CD4-positive, alpha-beta T cell (primary cell): ENCODE measurements around the gene AKAP9. TPM values are rescaled to one million over a fixed set of nuclear protein-coding genes. Genes with fewer than 3 reads are reported as not detected.
"Not testable (repeated sequence)": the region's sequence is repeated elsewhere in the genome, so short reads cannot be mapped to it uniquely, and the experiment has no call there.

Source experiments
- ATAC-seq: fragments of 200-7000 bp; cut with Tn5 transposase; one replicate; pipeline ENCODE4 v1.10.0; 2022; ENCODE audit warnings: mild to moderate bottlenecking; ENCODE audit not compliant: poor library complexity
- CTCF ChIA-PET: fragments of 350-600 bp; sonication (Branson Sonifier 250); formaldehyde crosslinking; loops from one replicate; lab custom pipeline; 2021; ENCODE audit warnings: antibody characterized with exemption, inconsistent platforms; lab: Charles Lee
- POLR2A ChIA-PET: fragments of 350-600 bp; sonication (Branson Sonifier 250); formaldehyde crosslinking; loops from one replicate; lab custom pipeline; 2021; ENCODE audit warnings: antibody characterized with exemption, inconsistent platforms; lab: Charles Lee
- DNase-seq, 14 experiments: peaks; one replicate each; pipeline ENCODE4 v3.0.0-alpha.2; 2013 to 2020; ENCODE audit warnings: mixed read lengths in 2 of 14
- H3K27ac ChIP-seq, 2 donors: one replicate each; pipeline versions ENCODE4 v1.5.1 to v1.7.0; 2013; ENCODE audit warnings: low read length in 2 of 2, low read depth in 1 of 2, mild to moderate bottlenecking in 1 of 2
- H3K27me3 ChIP-seq, 2 experiments: 1 replicate in 1 of 2; 2 replicates in 1 of 2; pipeline versions ENCODE4 v1.6.1 to v1.7.0; 2013; ENCODE audit warnings: low read length in 2 of 2, control low read depth in 1 of 2, mild to moderate bottlenecking in 1 of 2, moderate library complexity in 1 of 2; ENCODE audit not compliant: insufficient read depth in 2 of 2, control insufficient read depth in 1 of 2
- H3K36me3 ChIP-seq: one replicate; pipeline ENCODE4 v1.6.1; 2013; ENCODE audit warnings: low read length, control low read depth; ENCODE audit not compliant: insufficient read depth
- H3K4me1 ChIP-seq: one replicate; pipeline ENCODE4 v1.6.1; 2013; ENCODE audit warnings: low read length, control low read depth; ENCODE audit not compliant: insufficient read depth
- H3K4me3 ChIP-seq: one replicate; pipeline ENCODE4 v1.5.1; 2013; ENCODE audit warnings: mild to moderate bottlenecking, low read length, moderate library complexity
- H3K9me3 ChIP-seq, 2 experiments: 1 replicate in 1 of 2; 2 replicates in 1 of 2; pipeline versions ENCODE4 v1.6.1 to v1.7.0; 2013; ENCODE audit warnings: low read length in 2 of 2, mild to moderate bottlenecking in 2 of 2, control low read depth in 1 of 2, moderate library complexity in 1 of 2; ENCODE audit not compliant: control insufficient read depth in 1 of 2, insufficient read depth in 1 of 2
- H3K27ac Mint-ChIP-seq: one replicate; pipeline ENCODE4 v1.8.0; 2020; ENCODE audit warnings: mixed read lengths
- H3K27me3 Mint-ChIP-seq: one replicate; pipeline ENCODE4 v1.8.0; 2021; ENCODE audit warnings: mixed read lengths
- H3K36me3 Mint-ChIP-seq: one replicate; pipeline ENCODE4 v1.8.0; 2021; ENCODE audit warnings: low read depth, mixed read lengths
- H3K4me1 Mint-ChIP-seq: one replicate; pipeline ENCODE4 v1.8.0; 2021; ENCODE audit warnings: low read depth, mixed read lengths
- H3K4me3 Mint-ChIP-seq: one replicate; pipeline ENCODE4 v1.8.0; 2020; ENCODE audit warnings: mild to moderate bottlenecking, mixed read lengths
- H3K9me3 Mint-ChIP-seq: one replicate; pipeline ENCODE4 v1.8.0; 2020; ENCODE audit warnings: mixed read lengths
- intact Hi-C, 2 experiments: fragments of 100-400 bp; cut with DNase I in 1 of 2; cut with micrococcal nuclease in 1 of 2; formaldehyde crosslinking; loops; one replicate each; pipeline versions ENCODE4 v1.15.1 to v1.9.0; 2023 to 2025; cut with DNase I, micrococcal nuclease
- total RNA-seq, 174 experiments: library from RNA in 2 of 174; stranded (reverse) in 2 of 174; gene quantifications; one replicate each; pipeline ENCODE4 v1.2.3 and lab custom pipeline; 2021 to 2026
- TF ChIP-seq, protein P1 (sequence below): fragments of 200-600 bp; IDR thresholded peaks from one replicate; pipeline ENCODE4 v1.8.0; 2022; ENCODE audit warnings: antibody characterized with exemption, mild to moderate bottlenecking

Gene AKAP9
- total RNA-seq, 2 experiments from 2014 or later, result 62.5 to 64.8 TPM

DNA sequence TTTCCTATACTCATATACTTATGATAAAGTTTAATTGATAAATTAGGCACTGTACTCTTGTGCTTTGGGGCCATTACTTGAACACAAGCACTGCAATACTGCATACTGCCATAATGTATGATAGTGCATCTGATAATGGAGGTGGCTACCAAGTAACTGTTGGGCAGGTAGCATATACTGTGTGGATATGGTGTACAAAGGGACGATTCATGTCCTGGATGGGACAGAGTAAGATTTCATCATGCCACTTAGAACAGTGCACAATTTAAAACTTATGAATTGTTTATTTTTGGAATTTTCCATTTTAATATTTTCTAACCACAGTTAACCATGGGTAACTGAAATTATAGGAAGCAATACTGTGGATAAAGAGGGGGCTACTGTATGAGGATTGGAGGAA lies 38.9 kb downstream of the AKAP9 start:
- peaks cover 20% of the 10 kb centered on the region for H3K36me3 ChIP-seq
- H3K4me1 Mint-ChIP-seq, result peaks cover 24% of the 10 kb centered on the region
- no peak overlapping the region for H3K27ac ChIP-seq
- H3K4me3 Mint-ChIP-seq, result no peak overlapping the region
- ATAC-seq (no peak), DNase-seq (no peak)
- CTCF ChIA-PET, result no interaction called here
- peaks cover 70% of the 10 kb centered on the region for H3K36me3 Mint-ChIP-seq
- no peaks in the 10 kb centered on the region for H3K27me3 Mint-ChIP-seq
- peaks cover 5% of the 10 kb centered on the region for H3K9me3 Mint-ChIP-seq
- H3K27ac Mint-ChIP-seq, result no peak overlapping the region
- H3K27me3 ChIP-seq, result no peaks in the 10 kb centered on the region
- TF ChIP-seq, protein P1, sequence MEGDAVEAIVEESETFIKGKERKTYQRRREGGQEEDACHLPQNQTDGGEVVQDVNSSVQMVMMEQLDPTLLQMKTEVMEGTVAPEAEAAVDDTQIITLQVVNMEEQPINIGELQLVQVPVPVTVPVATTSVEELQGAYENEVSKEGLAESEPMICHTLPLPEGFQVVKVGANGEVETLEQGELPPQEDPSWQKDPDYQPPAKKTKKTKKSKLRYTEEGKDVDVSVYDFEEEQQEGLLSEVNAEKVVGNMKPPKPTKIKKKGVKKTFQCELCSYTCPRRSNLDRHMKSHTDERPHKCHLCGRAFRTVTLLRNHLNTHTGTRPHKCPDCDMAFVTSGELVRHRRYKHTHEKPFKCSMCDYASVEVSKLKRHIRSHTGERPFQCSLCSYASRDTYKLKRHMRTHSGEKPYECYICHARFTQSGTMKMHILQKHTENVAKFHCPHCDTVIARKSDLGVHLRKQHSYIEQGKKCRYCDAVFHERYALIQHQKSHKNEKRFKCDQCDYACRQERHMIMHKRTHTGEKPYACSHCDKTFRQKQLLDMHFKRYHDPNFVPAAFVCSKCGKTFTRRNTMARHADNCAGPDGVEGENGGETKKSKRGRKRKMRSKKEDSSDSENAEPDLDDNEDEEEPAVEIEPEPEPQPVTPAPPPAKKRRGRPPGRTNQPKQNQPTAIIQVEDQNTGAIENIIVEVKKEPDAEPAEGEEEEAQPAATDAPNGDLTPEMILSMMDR, result no peak
- no peak overlapping the region for H3K4me3 ChIP-seq
- intact Hi-C loops, result loop anchor here in 1 of 2 experiments (5.0 kb wide), 1 partner anchor 37 kb away; the partner anchor contains the start of gene AKAP9
- H3K9me3 ChIP-seq, result no peaks in the 10 kb centered on the region
- no peaks in the 10 kb centered on the region for H3K4me1 ChIP-seq
- POLR2A ChIA-PET, result no interaction called here

DNA sequence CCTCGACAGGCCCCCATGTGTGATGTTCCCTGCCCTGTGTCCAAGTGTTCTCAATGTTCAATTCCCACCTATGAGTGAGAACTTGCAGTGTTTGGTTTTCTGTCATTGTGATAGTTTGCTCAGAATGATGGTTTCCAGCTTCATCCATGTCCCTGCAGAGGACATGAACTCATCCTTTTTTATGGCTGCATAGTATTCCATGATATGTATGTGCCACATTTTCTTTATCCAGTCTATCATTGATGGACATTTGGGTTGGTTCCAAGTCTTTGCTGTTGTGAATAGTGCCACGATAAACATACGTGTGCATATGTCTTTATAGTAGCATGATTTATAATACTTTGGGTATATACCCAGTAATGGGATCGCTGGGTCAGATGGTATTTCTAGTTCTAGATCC lies 41.7 kb downstream of the AKAP9 start:
- H3K9me3 ChIP-seq, intact Hi-C loops, H3K27me3 ChIP-seq, ATAC-seq, DNase-seq, H3K4me1 ChIP-seq, H3K27ac Mint-ChIP-seq, H3K4me3 Mint-ChIP-seq, POLR2A ChIA-PET, H3K9me3 Mint-ChIP-seq, H3K27me3 Mint-ChIP-seq, H3K4me3 ChIP-seq, CTCF ChIA-PET, H3K27ac ChIP-seq: not testable (repeated sequence)
- Mint-ChIP-seq H3K4me1 (peaks cover 28% of the 10 kb centered on the region), H3K36me3 (peaks cover 73% of the 10 kb centered on the region)
- peaks cover 16% of the 10 kb centered on the region for H3K36me3 ChIP-seq

DNA sequence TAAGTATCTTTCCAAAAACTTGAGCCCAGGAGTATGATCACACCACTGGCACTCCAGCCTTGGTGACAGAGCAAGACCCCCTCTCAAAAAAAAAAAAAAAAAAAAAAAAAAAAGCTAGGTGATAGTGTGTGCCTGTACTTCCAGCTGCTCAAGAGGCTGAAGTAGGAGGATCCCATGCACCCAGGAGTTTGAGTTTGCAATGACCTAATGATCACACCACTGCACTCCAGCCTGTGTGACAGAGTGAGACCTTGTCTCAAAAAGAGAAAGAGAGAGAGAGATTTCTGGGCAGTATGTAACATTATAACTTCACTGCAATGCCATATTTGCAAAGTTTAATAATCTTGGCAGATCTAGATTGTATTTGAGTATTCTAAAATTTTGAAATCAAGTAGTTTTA lies 47.6 kb downstream of the AKAP9 start:
- POLR2A ChIA-PET, result no interaction called here

More for the DNA sequence above, 47.6 kb downstream of the AKAP9 start:
- Histone ChIP-seq H3K27me3 (no peaks in the 10 kb centered on the region), H3K4me3 (no peak overlapping the region), H3K36me3 (peaks cover 6% of the 10 kb centered on the region), H3K9me3 (no peaks in the 10 kb centered on the region), H3K27ac (no peak overlapping the region), H3K4me1 (no peaks in the 10 kb centered on the region)
- intact Hi-C loops, result no loop called here
- TF ChIP-seq, protein P1, result no peak
- no peak overlapping the region for H3K27ac Mint-ChIP-seq
- no peak for DNase-seq
- no peak overlapping the region for H3K4me3 Mint-ChIP-seq
- H3K36me3 Mint-ChIP-seq, result peaks cover 40% of the 10 kb centered on the region
- H3K4me1 Mint-ChIP-seq, result peaks cover 18% of the 10 kb centered on the region
- no peaks in the 10 kb centered on the region for H3K27me3 Mint-ChIP-seq
- H3K9me3 Mint-ChIP-seq, result no peaks in the 10 kb centered on the region
- CTCF ChIA-PET, result no interaction called here
- no peak for ATAC-seq
